ENCODE results near the gene RABL3. TPM values are rescaled to one million over a fixed set of nuclear protein-coding genes. Genes with fewer than 3 reads are reported as not detected.

The RABL3 gene
- total and polyA plus RNA-seq, 2 of the 13 experiments (the other 11 are each of a cell fraction or from before 2014, with no cell fraction given): 4.8 to 31.9 TPM

DNA sequence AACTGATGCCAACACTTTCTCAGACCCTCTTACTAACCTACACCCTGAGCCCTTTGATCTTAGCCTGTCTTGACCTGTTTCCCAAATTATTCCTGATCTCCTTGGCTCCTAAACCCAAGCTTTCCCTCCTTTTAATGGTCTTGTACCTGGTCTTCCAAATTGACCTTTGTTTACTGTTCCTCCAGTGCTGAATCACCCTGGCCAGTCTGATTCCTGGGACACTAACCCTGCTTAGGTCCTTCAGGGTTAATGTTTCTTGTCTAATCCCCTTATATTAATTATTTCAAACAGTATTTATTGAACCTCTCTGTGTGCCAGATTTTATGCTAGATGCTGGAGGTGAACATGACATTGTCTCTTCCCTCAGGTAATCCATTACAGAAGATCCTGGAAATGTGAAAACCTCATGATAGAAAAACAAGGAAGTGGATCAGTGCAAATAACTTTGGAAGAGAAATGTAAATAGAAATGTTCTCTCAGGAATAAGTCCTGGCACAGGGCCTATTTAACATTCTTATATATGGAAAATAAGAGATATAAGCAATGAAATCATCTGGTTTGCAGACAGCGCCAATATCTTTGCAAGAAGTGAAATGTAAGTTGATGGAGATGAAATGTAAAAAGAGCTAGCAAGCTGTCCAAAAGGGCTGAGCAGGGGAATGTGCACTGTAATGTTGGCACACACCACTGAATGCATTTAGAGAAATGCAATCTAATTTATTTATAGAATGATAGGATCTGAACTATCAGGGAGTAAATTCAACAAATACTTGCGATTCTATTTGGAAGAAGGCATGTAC, 81.0 kb downstream of the RABL3 start:
- Histone ChIP-seq H3K9me3 (ENCODE audit: low read length) (no peaks in the 10 kb centered on the region), H4K20me1 (ENCODE audit: insufficient read depth, low read length) (peaks cover 26% of the 10 kb centered on the region; the same call in 1 of the 2 replicates), H3K27me3 (ENCODE audit: control insufficient read depth in 1 of 2, insufficient read depth in 2 of 2, low read length in 2 of 2) (no peaks in the 10 kb centered on the region), H3K79me2 (ENCODE audit: insufficient read depth, low read length) (peaks cover 21% of the 10 kb centered on the region), H3K4me2 (ENCODE audit: low read depth, low read length) (no peak overlapping the region), H3K4me3 (replicated peaks in 1 of 3; ENCODE audit: insufficient read depth in 1 of 3, low read depth in 2 of 3, low read length in 3 of 3) (no peak overlapping the region), H3K9ac (ENCODE audit: insufficient read depth, low read depth, low read length) (no peak overlapping the region), H2AFZ (ENCODE audit: low read length) (no peak overlapping the region), H3K27ac (ENCODE audit: extremely low read length, insufficient read depth, low read length) (no peak overlapping the region), H3K36me3 (replicated peaks in 1 of 2; ENCODE audit: control insufficient read depth in 1 of 2, insufficient read depth in 2 of 2, low read length in 2 of 2) (peaks cover 26 to 89% of the 10 kb centered on the region in 2 experiments; a peak in 4 of 5 replicates), H3K4me1 (ENCODE audit: insufficient read depth, low read length) (peaks cover 13% of the 10 kb centered on the region; the same call in 1 of the 2 replicates)
- in situ Hi-C loops (cut with HindIII; ENCODE audit: extremely low pct_ligation_motif_present, low pct_unique_long_range_greater_than_20kb): no loop called here
- no TSS peak for BruUV-seq (replicated peaks)
- 47% methylated on average over 2 of the region's 2 CpGs for WGBS (ENCODE audit: low lambda C conversion rate)
- ChIA-PET POLR2A (interaction anchor here (0.7 kb wide), 1 partner anchor 21 kb away, joined by 4 read pairs; the partner anchor contains the start of gene HGD), CTCF (ENCODE audit: low intra/inter-chr PET ratio, low total read pairs) (no interaction called here)
- ATAC-seq (no peak), DNase-seq (ENCODE audit: low spot score) (no peak), FAIRE-seq (no peak)
- TF ChIP-seq TRIM24 (CRISPR knock-in tag; IDR thresholded peaks at IDR 0.05) (no peak), SNAI1 (CRISPR knock-in tag; IDR thresholded peaks at IDR 0.05; ENCODE audit: borderline replicate concordance) (no peak), ELF3 (CRISPR knock-in tag; IDR thresholded peaks at IDR 0.05) (0 out of 2 replicates have a peak, but pooled peaks have one; percentile 41), ADNP (CRISPR knock-in tag; IDR thresholded peaks at IDR 0.05) (no peak), PAX8 (CRISPR knock-in tag; IDR thresholded peaks at IDR 0.05; ENCODE audit: borderline replicate concordance) (no peak), ZFAT (CRISPR knock-in tag; conservative IDR thresholded peaks at IDR 0.05) (no peak)
- TF ChIP-seq, protein P1, sequence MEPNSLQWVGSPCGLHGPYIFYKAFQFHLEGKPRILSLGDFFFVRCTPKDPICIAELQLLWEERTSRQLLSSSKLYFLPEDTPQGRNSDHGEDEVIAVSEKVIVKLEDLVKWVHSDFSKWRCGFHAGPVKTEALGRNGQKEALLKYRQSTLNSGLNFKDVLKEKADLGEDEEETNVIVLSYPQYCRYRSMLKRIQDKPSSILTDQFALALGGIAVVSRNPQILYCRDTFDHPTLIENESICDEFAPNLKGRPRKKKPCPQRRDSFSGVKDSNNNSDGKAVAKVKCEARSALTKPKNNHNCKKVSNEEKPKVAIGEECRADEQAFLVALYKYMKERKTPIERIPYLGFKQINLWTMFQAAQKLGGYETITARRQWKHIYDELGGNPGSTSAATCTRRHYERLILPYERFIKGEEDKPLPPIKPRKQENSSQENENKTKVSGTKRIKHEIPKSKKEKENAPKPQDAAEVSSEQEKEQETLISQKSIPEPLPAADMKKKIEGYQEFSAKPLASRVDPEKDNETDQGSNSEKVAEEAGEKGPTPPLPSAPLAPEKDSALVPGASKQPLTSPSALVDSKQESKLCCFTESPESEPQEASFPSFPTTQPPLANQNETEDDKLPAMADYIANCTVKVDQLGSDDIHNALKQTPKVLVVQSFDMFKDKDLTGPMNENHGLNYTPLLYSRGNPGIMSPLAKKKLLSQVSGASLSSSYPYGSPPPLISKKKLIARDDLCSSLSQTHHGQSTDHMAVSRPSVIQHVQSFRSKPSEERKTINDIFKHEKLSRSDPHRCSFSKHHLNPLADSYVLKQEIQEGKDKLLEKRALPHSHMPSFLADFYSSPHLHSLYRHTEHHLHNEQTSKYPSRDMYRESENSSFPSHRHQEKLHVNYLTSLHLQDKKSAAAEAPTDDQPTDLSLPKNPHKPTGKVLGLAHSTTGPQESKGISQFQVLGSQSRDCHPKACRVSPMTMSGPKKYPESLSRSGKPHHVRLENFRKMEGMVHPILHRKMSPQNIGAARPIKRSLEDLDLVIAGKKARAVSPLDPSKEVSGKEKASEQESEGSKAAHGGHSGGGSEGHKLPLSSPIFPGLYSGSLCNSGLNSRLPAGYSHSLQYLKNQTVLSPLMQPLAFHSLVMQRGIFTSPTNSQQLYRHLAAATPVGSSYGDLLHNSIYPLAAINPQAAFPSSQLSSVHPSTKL (CRISPR knock-in tag; IDR thresholded peaks at IDR 0.05): 0 out of 2 replicates have a peak, but pooled peaks have one; percentile 17
- intact Hi-C loops (cut with micrococcal nuclease; ENCODE audit: unreplicated experiment): no loop called here

Measured in HepG2 (cell line).